Renal cortex interstitium (tissue), 11 donors: ENCODE measurements around the gene KATNAL1. TPM values are rescaled to one million over a fixed set of nuclear protein-coding genes. Genes with fewer than 3 reads are reported as not detected.
"Not testable (repeated sequence)": the region's sequence is repeated elsewhere in the genome, so short reads cannot be mapped to it uniquely, and the experiment has no call there.

Source experiments
- DNase-seq, 11 donors: peaks; one replicate each; pipeline ENCODE4 v3.0.0-alpha.2; 2013; ENCODE audit warnings: low read depth in 9 of 11, low spot score in 4 of 11; ENCODE audit errors: extremely low read depth in 1 of 11
- polyA plus RNA-seq, 3 donors: library from polyadenylated mRNA; unstranded; fragments of 120-200 nt; gene quantifications; one replicate each; pipeline ENCODE4 v1.2.1, GENCODE V29; 2013; ENCODE audit not compliant: insufficient read length in 3 of 3

The KATNAL1 gene
- polyA plus RNA-seq, 3 donors = 12.4 to 14.8 (median 13.4) TPM

- DNase-seq = no peak
Measured at GRCh38 chr13:30186634-30187415, 120.5 kb downstream of the KATNAL1 start.

DNA sequence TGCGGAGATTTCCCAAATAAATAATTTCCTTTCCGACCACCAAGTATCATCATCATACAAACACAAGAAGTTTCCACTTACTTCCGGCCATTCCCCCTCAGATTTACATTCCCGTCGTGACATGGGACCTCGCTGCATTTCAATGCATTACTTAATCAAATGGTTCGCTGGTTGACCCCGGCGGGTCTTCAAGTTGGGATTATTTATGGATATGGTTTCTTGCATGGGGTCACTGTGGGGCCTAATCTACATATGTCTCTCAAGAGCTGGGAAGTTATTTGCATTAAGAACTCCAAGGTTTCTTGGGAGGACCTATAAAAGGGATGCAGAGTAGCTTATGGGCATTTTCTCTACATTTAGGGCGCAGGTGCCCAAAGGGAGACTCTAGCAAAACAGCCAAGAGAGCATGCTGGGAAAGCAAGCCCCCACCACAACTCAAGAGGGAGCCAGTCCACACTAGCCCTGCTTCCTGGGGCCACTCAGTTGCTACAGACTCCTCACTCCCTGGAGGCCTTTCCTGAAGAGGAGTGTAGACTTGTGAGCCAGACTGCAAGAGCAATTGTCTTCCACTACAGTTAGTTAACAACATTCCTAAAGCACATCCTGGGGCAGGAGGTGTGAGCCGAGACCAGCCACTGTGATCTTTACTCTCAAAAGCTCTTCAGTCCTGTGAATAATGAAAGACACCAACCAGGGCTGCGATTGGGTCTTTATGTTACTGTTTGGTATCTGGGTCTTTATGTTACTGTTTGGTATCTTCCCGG lies 125.3 kb downstream of the KATNAL1 start:
- DNase-seq = peak in 4 of 11 donors; percentile 14 to 53 (median 32)

DNA sequence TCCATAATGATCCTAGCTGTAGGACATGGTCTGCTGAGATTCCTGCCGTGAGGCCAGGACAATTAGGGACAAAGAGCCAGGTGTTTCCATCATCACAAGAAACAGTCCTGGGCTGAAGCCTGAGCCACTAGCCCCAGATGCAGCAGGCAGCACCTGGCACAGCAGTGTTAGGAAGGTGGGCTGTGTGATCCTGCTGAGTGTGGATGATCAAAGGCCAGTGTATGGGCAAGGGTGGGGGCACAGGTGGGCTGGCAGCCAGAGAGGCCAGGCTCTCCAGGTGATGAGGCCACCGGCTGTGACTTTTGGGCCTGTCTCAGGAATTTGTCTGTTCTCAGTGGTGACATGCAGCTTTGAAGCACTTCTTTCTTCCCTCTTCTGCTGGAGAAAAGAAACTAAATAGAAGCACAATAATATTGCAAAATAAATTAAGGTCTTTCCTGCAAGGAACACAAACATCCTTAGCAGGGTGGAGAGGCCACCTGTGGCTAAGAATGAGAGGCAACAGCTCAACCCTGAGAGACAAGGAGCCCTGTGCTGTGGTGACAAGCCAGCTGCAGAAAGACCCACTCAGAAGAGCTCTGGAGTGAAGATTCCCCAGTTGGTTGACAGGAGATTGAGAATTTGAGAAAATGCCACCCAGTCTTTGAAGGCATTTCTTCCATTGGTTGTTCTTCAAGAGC lies 127.6 kb downstream of the KATNAL1 start:
- no peak for DNase-seq

GRCh38 chr13:30178976-30179375 lies 128.4 kb downstream of the KATNAL1 start:
- no peak for DNase-seq

GRCh38 chr13:30175166-30175565 lies 132.2 kb downstream of the KATNAL1 start:
- DNase-seq = no peak

- not testable (repeated sequence) for DNase-seq
Measured at GRCh38 chr13:30174250-30174649, 133.1 kb downstream of the KATNAL1 start.

DNA sequence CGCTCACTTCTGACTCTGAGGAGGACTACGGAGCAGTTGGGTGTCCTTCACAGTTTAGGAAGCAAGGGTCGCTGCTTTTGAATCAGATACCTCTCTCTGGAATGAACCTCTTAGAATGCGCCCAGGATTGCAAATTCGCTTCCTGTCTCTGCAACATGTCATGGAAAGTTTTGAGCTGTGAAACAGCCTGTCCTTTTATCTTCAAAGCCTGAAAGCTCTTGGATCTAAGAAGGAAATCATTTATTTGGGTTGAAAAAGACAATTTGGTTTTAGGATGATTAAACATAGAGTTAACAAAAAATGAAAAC lies 134.1 kb downstream of the KATNAL1 start:
- no peak for DNase-seq

DNA sequence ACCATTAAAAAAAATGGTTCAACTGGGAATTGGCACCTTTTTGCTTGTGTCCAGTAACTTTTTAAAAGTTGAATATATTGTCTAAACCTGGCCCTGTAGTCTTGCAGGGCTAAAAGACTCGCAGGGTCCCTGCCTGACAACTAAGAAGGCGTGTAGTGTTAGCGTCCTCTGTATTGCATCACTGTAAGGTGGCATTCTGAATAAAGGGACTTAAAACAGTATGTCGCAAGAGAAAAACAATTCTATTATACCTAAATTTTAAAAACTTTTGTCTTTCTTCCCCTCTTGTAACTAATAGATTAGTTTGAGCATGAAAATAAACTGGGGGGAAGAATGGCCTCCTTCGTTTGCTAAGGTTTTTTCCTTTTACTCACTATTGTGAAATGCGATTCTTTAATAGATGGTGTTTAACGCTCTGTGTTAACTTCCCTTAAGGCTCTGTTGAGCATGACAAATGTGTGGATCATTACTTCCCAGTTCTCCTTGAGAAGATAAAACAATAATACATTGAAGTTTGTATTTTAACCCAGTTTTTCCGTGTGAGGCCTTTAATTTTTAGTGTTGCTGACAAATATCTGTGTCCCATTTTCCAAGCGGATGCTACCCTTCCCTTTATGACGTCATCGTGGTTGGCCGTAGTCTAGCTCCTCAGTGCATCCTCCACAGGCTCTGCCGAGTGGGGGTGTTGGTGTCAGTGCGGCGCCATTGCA lies 134.6 kb downstream of the KATNAL1 start:
- DNase-seq = no peak

DNA sequence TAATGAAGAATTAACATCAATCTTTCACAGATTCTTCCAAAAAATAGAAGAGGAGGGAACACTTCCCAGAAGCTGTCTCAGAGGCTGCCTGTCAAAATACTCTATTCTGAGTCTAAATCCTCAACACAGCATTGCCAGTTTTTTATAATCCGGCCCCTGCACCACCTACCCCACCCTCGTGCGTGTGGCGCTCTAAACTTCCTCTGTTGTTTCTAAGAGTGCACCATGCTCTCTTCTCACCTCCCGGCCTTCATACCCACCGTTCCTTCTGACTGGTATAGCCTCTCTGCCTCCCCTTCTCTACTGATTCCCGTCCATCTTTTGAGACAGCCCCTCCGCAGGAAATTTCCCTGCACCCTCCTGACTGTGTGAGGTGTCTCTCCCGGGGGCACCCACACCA lies 136.8 kb downstream of the KATNAL1 start:
- no peak for DNase-seq

DNA sequence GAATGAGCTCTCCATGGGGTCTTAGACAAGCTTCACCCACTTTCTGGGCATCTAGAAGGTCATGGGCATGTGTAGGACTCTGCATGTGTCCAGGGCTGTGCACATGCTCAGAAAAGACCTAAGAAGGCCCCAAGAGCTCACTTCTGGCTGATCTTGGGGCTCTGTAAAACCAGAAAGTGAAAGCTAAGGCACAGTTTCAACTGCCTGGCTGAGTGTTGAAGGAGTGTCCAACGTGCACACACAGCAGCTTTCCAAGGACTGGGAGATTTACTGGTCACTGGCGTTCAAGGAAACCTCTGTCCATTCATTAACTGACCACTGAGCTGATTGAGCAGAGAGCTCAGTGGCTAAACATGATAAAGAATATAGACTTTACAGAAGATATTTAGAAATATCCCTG lies 137.9 kb downstream of the KATNAL1 start:
- no peak for DNase-seq

DNA sequence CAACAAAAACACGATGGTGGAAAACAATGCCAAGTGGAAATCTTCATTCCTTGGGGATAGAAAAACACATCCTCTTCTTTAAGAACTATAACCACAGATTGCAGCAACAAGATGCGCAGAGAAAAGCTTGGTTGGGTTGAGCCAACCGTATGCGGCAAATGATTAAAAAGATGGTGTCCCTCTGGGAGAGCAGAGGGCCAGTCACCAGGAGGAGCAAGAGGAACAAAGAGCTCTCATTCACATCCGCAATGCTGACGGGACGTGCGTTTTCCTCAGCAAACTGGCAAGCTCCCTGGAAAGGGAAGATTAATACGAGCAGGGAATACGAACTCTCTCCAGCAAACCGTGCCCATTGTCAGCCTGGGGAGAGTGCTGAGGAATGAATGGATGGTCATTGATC lies 141.6 kb downstream of the KATNAL1 start:
- no peak for DNase-seq

DNA sequence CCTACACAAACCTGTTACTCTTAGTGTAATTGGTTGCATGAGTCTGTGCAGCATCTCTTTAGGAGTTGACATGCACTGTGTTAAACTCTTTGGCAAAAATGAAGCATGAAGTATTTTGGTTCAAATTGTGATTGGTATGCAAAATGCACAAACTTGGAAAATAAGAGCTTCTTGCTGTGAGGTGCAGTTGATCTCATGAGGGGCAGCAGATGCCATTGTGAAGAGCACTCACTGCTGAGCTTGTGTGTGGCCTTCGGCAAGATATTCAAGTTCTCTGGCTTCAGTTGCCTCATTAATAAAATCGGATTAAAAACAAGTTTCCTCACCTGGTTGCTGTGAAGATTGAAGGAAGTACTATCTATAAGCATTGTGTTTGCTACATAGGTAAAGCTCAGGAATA lies 142.3 kb downstream of the KATNAL1 start:
- DNase-seq = no peak

- no peak for DNase-seq
Measured at GRCh38 chr13:30164146-30164545, 143.2 kb downstream of the KATNAL1 start.

- DNase-seq = no peak
Measured at GRCh38 chr13:30163441-30163840, 143.9 kb downstream of the KATNAL1 start.

- DNase-seq = no peak
Measured at GRCh38 chr13:30159446-30159839, 147.9 kb downstream of the KATNAL1 start.

DNA sequence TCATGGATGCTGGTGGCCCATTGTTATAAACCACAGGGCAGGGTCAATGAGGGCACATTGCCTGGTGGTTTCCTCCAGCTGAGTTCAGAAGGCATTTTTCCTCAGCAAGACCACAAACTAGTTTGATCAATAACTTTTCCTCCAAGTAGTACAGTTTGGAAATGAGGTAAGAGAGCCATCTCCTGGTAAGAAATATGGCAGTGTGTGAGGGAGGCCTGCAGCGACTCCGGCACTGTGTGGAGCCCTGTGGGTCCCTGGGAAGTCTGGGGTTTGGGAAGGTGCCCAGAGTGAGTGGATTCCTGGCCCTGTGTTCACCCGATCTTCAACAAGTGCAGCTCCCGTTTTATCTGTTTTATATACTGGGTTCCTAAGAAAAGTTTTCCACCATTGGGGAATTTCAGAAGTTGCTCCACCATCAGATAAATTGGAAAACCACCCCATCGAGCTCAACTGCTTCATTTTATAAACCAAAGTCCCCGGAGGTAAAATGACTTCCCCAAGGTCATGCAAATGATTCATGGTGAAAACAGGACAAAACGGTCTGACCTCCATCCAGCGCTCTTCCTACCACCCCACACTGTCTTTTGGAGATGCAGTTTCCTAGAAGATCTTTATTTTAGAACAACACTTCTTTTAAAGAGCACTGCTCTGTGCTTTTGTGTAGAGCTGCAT lies 148.4 kb downstream of the KATNAL1 start:
- no peak for DNase-seq

- no peak for DNase-seq
Measured at GRCh38 chr13:30157616-30157993, 149.7 kb downstream of the KATNAL1 start.

DNA sequence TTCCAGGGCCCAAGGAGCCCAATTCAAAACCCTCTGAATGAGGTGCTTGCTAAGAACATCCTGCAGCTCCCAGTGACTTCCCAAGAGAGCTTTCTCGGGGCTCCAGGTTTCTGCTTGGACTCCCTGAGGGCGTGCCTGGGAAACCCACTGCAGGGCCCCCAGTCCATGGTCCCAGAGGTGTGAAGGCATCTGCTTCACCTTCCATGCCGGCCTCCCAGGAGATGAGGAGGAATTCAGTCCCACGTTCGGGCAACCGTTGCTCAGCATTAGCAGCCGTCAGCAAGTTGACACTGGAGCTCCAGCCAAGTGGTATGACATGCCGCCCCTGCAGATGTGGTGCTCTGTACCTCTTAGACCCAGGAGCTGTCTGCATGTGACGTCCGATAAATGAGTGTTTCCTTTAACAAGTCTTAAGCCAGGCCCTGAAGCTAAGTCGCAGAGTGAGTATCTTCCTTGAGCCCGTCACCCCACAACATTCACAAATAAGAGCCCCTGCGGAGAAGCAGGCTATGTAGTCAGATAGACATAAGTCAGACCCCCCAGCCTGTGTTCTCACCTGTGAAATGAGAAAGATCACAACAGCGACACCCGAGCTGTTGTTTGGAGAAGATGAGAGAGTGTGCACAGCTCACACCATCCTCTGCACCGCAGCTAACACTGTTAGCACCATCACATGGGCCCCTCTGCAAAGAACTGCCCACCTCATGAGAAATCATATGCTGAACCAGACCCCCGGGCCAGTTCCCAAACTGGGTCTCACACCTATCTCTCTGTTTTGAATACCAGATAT lies 150.3 kb downstream of the KATNAL1 start:
- DNase-seq = no peak
